ENCODE measurements around the gene CCNL1. TPM values are rescaled to one million over a fixed set of nuclear protein-coding genes. Genes with fewer than 3 reads are reported as not detected.

The CCNL1 gene
- total and polyA plus RNA-seq, 9 donors = 68.6 to 95.8 (median 75.2) TPM

- WGBS (ENCODE audit: insufficient coverage) = 90% methylated on average over 5 of the region's 15 CpGs
Observed at GRCh38 chr3:157148196-157148889, 11.6 kb downstream of the CCNL1 start.

GRCh38 chr3:157147099-157147803 lies 12.7 kb downstream of the CCNL1 start:
- H3K4me1 ChIP-seq (ENCODE audit: control insufficient read depth, insufficient read depth, low read length) = no peaks in the 10 kb centered on the region
- H3K4me3 ChIP-seq (ENCODE audit: low read length) = no peak overlapping the region
- H3K9me3 ChIP-seq (replicated peaks; ENCODE audit: control insufficient read depth, low read depth, low read length) = no peaks in the 10 kb centered on the region
- H3K36me3 ChIP-seq (ENCODE audit: control insufficient read depth, insufficient read depth, low read length) = peaks cover 53% of the 10 kb centered on the region
- H3K27me3 ChIP-seq (ENCODE audit: control insufficient read depth, insufficient read depth, low read length) = no peaks in the 10 kb centered on the region
- no CpG with 5 or more reads among the region's 5 CpGs for WGBS (ENCODE audit: insufficient coverage)
- DNase-seq = no peak
- no peak overlapping the region for H3K27ac ChIP-seq (ENCODE audit: low read length)

More at GRCh38 chr3:157148196-157148889, 11.6 kb downstream of the CCNL1 start:
- no peak for DNase-seq
- Histone ChIP-seq H3K36me3 (ENCODE audit: control insufficient read depth, insufficient read depth, low read length) (peaks cover 48% of the 10 kb centered on the region), H3K9me3 (replicated peaks; ENCODE audit: control insufficient read depth, low read depth, low read length) (no peaks in the 10 kb centered on the region), H3K27me3 (ENCODE audit: control insufficient read depth, insufficient read depth, low read length) (no peaks in the 10 kb centered on the region), H3K4me1 (ENCODE audit: control insufficient read depth, insufficient read depth, low read length) (no peaks in the 10 kb centered on the region), H3K4me3 (ENCODE audit: low read length) (no peak overlapping the region), H3K27ac (ENCODE audit: low read length) (no peak overlapping the region)

GRCh38 chr3:157145606-157146322 lies 14.2 kb downstream of the CCNL1 start:
- H3K36me3 ChIP-seq (ENCODE audit: control insufficient read depth, insufficient read depth, low read length) = peaks cover 49% of the 10 kb centered on the region
- H3K27me3 ChIP-seq (ENCODE audit: control insufficient read depth, insufficient read depth, low read length) = no peaks in the 10 kb centered on the region
- no peak for DNase-seq
- H3K27ac ChIP-seq (ENCODE audit: low read length) = no peak overlapping the region
- WGBS (ENCODE audit: insufficient coverage) = no CpG with 5 or more reads among the region's 2 CpGs
- no peaks in the 10 kb centered on the region for H3K4me1 ChIP-seq (ENCODE audit: control insufficient read depth, insufficient read depth, low read length)
- H3K4me3 ChIP-seq (ENCODE audit: low read length) = no peak overlapping the region
- no peaks in the 10 kb centered on the region for H3K9me3 ChIP-seq (replicated peaks; ENCODE audit: control insufficient read depth, low read depth, low read length)

- H3K4me3 ChIP-seq (ENCODE audit: low read length) = no peak overlapping the region
- no peak for DNase-seq
- H3K27ac ChIP-seq (ENCODE audit: low read length) = no peak overlapping the region
- H3K4me1 ChIP-seq (ENCODE audit: control insufficient read depth, insufficient read depth, low read length) = no peaks in the 10 kb centered on the region
- no peaks in the 10 kb centered on the region for H3K27me3 ChIP-seq (ENCODE audit: control insufficient read depth, insufficient read depth, low read length)
- 70% methylated on average over 4 of the region's 5 CpGs for WGBS (ENCODE audit: insufficient coverage)
- peaks cover 39% of the 10 kb centered on the region for H3K36me3 ChIP-seq (ENCODE audit: control insufficient read depth, insufficient read depth, low read length)
- H3K9me3 ChIP-seq (replicated peaks; ENCODE audit: control insufficient read depth, low read depth, low read length) = no peaks in the 10 kb centered on the region
Observed at GRCh38 chr3:157142315-157142714, 17.6 kb downstream of the CCNL1 start.

GRCh38 chr3:157139938-157140534 lies 19.9 kb downstream of the CCNL1 start:
- Histone ChIP-seq H3K4me3 (ENCODE audit: low read length) (no peak overlapping the region), H3K9me3 (replicated peaks; ENCODE audit: control insufficient read depth, low read depth, low read length) (no peaks in the 10 kb centered on the region), H3K4me1 (ENCODE audit: control insufficient read depth, insufficient read depth, low read length) (peaks cover 10% of the 10 kb centered on the region), H3K27ac (ENCODE audit: low read length) (no peak overlapping the region), H3K27me3 (ENCODE audit: control insufficient read depth, insufficient read depth, low read length) (no peaks in the 10 kb centered on the region), H3K36me3 (ENCODE audit: control insufficient read depth, insufficient read depth, low read length) (peaks cover 27% of the 10 kb centered on the region)
- WGBS (ENCODE audit: insufficient coverage) = 100% methylated on average over 4 of the region's 8 CpGs
- DNase-seq = no peak

GRCh38 chr3:157136647-157137387 lies 23.1 kb downstream of the CCNL1 start:
- no peak for DNase-seq
- Histone ChIP-seq H3K27ac (ENCODE audit: low read length) (peak overlapping the region; percentile 32), H3K4me3 (ENCODE audit: low read length) (no peak overlapping the region), H3K4me1 (ENCODE audit: control insufficient read depth, insufficient read depth, low read length) (peaks cover 20% of the 10 kb centered on the region), H3K27me3 (ENCODE audit: control insufficient read depth, insufficient read depth, low read length) (no peaks in the 10 kb centered on the region), H3K9me3 (replicated peaks; ENCODE audit: control insufficient read depth, low read depth, low read length) (no peaks in the 10 kb centered on the region), H3K36me3 (ENCODE audit: control insufficient read depth, insufficient read depth, low read length) (peaks cover 9% of the 10 kb centered on the region)
- WGBS (ENCODE audit: insufficient coverage) = 17% methylated on average over 1 of the region's 6 CpGs

- Histone ChIP-seq H3K4me3 (ENCODE audit: low read length) (no peak overlapping the region), H3K36me3 (ENCODE audit: control insufficient read depth, insufficient read depth, low read length) (peaks cover 9% of the 10 kb centered on the region), H3K27me3 (ENCODE audit: control insufficient read depth, insufficient read depth, low read length) (no peaks in the 10 kb centered on the region), H3K4me1 (ENCODE audit: control insufficient read depth, insufficient read depth, low read length) (peaks cover 25% of the 10 kb centered on the region), H3K27ac (ENCODE audit: low read length) (peak overlapping the region; percentile 2), H3K9me3 (replicated peaks; ENCODE audit: control insufficient read depth, low read depth, low read length) (no peaks in the 10 kb centered on the region)
- WGBS (ENCODE audit: insufficient coverage) = 38% methylated on average over 3 of the region's 5 CpGs
- peak; percentile 64 for DNase-seq
Observed at GRCh38 chr3:157135671-157136396, 24.1 kb downstream of the CCNL1 start.

GRCh38 chr3:157134620-157135191 lies 25.2 kb downstream of the CCNL1 start:
- no CpG with 5 or more reads among the region's 1 CpG for WGBS (ENCODE audit: insufficient coverage)
- Histone ChIP-seq H3K4me1 (ENCODE audit: control insufficient read depth, insufficient read depth, low read length) (peaks cover 36% of the 10 kb centered on the region), H3K27ac (ENCODE audit: low read length) (no peak overlapping the region), H3K27me3 (ENCODE audit: control insufficient read depth, insufficient read depth, low read length) (no peaks in the 10 kb centered on the region), H3K36me3 (ENCODE audit: control insufficient read depth, insufficient read depth, low read length) (peaks cover 7% of the 10 kb centered on the region), H3K9me3 (replicated peaks; ENCODE audit: control insufficient read depth, low read depth, low read length) (no peaks in the 10 kb centered on the region), H3K4me3 (ENCODE audit: low read length) (no peak overlapping the region)
- no peak for DNase-seq

Data from muscle of leg (tissue), 11 donors.